ENCODE measurements around the gene FIGN.
A peak's percentile ranks its signal among the peaks of the same experiment; 100 is the strongest.

Gene FIGN

GRCh38 chr2:163773276-163773675, 37.5 kb upstream of the FIGN start:
- DNase-seq (ENCODE audit: low spot score): no peak
- Histone ChIP-seq H3K4me3 (no peak overlapping the region), H3K27ac (no peak overlapping the region)
- TF ChIP-seq CTCF (IDR thresholded peaks at IDR 0.05): no peak

DNA sequence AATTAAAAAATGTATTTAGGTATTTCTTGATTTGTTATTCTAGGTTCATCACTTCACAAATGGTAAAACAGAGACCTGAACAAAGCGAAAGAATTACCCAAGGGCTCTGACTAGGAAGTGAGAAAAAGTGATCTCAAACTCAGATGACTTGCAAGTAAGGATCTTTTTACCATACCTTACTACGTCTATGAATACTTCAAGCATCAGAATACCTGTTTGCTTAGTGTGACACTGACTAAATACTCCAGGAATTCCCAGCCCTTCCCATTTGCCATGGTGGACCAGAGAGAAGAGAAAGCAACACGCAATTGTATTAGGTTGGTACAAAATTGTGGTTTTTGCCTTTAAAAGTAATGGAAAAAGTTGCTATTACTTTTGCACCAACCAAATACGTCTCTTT, 35.8 kb upstream of the FIGN start:
- no peak for DNase-seq (ENCODE audit: low spot score)
- H3K4me3 ChIP-seq: no peak overlapping the region
- no peak for TF ChIP-seq CTCF (IDR thresholded peaks at IDR 0.05)
- no peak overlapping the region for H3K27ac ChIP-seq

GRCh38 chr2:163768881-163769695, 33.3 kb upstream of the FIGN start:
- no peak for DNase-seq (ENCODE audit: low spot score)
- Histone ChIP-seq H3K27ac (no peak overlapping the region), H3K4me3 (peak overlapping the region; percentile 28)
- TF ChIP-seq CTCF (IDR thresholded peaks at IDR 0.05): no peak

DNA sequence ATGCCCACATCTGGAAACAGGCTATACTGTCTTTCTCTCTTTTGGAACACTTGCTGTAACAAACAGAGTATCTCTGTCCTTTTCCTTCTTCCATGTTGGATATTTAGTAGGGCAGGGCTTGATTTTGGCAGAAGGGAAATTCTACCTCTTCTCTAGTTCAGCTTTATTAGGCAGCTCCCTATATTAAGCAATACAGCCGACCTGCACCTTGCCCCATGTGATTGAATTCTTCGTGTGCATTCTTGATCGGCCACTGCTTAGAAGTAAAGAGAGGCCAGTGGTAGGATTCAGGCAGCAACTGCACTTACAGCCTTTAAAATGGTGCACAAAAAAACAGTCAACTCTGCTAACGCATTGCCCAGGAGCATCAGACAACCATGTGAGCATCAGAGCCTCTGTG, 31.3 kb upstream of the FIGN start:
- Histone ChIP-seq H3K27ac (no peak overlapping the region), H3K4me3 (no peak overlapping the region)
- no peak for TF ChIP-seq CTCF (IDR thresholded peaks at IDR 0.05)
- DNase-seq (ENCODE audit: low spot score): no peak

- TF ChIP-seq CTCF (IDR thresholded peaks at IDR 0.05): no peak
- Histone ChIP-seq H3K4me3 (no peak overlapping the region), H3K27ac (no peak overlapping the region)
- no peak for DNase-seq (ENCODE audit: low spot score)
Measured at GRCh38 chr2:163764566-163764965, 28.8 kb upstream of the FIGN start.

DNA sequence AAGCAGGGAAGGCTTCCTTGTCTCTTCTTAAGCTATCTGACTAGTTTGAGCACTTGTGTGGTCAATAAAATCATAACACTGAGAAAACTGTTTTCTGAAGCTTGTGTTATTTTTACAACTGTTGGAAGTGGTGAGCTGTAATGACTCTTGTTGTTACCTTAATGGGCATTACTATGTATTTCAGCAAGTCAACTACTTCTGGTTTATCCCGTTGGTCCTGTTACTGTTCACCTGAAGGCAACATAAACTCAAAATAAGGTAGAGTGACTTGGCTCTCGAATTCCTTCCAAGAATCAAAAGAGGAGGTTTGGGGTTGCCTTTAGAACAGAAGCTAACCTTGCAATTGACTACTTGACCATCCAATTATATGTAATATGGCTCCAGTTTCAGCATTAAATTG, 23.2 kb upstream of the FIGN start:
- no peak overlapping the region for H3K27ac ChIP-seq
- no peak overlapping the region for H3K4me3 ChIP-seq
- DNase-seq (ENCODE audit: low spot score): no peak

More for the DNA sequence above, 23.2 kb upstream of the FIGN start:
- TF ChIP-seq CTCF (IDR thresholded peaks at IDR 0.05): no peak
